Measurements from ENCODE around the gene MRPL48.
A peak's percentile ranks its signal among the peaks of the same experiment; 100 is the strongest.

The MRPL48 gene

GRCh38 chr11:73862986-73863385 lies 75.3 kb downstream of the MRPL48 start:
- Histone ChIP-seq H3K27ac (ENCODE audit: insufficient read depth, low read depth, low read length, poor library complexity, severe bottlenecking) (no peak overlapping the region), H3K9me3 (ENCODE audit: control insufficient read depth, low read length) (no peaks in the 10 kb centered on the region), H3K4me3 (ENCODE audit: insufficient read depth, low read depth, low read length) (no peak overlapping the region), H3K27me3 (ENCODE audit: control insufficient read depth, insufficient read depth, low read length, poor library complexity, severe bottlenecking) (no peaks in the 10 kb centered on the region), H3K36me3 (ENCODE audit: control insufficient read depth, insufficient read depth, low read length) (no peaks in the 10 kb centered on the region), H3K4me1 (ENCODE audit: control insufficient read depth, insufficient read depth, low read length) (no peaks in the 10 kb centered on the region)
- 91 to 93% methylated on average over 4 of the region's 4 CpGs for WGBS, 2 experiments

GRCh38 chr11:73866095-73866579 lies 78.5 kb downstream of the MRPL48 start:
- no peaks in the 10 kb centered on the region for H3K27me3 ChIP-seq (ENCODE audit: control insufficient read depth, insufficient read depth, low read length, poor library complexity, severe bottlenecking)
- WGBS, 2 experiments, result 85 to 95% methylated on average over 5 of the region's 5 CpGs
- no peak overlapping the region for H3K4me3 ChIP-seq (ENCODE audit: insufficient read depth, low read depth, low read length)
- H3K9me3 ChIP-seq (ENCODE audit: control insufficient read depth, low read length), result no peaks in the 10 kb centered on the region
- H3K36me3 ChIP-seq (ENCODE audit: control insufficient read depth, insufficient read depth, low read length), result peaks cover under 1% of the 10 kb centered on the region
- peaks cover 4% of the 10 kb centered on the region for H3K4me1 ChIP-seq (ENCODE audit: control insufficient read depth, insufficient read depth, low read length)
- H3K27ac ChIP-seq (ENCODE audit: insufficient read depth, low read depth, low read length, poor library complexity, severe bottlenecking), result no peak overlapping the region

GRCh38 chr11:73866586-73866996 lies 78.9 kb downstream of the MRPL48 start:
- 84 to 88% methylated on average over 2 of the region's 2 CpGs for WGBS, 2 experiments
- H3K4me3 ChIP-seq (ENCODE audit: insufficient read depth, low read depth, low read length), result no peak overlapping the region
- no peaks in the 10 kb centered on the region for H3K27me3 ChIP-seq (ENCODE audit: control insufficient read depth, insufficient read depth, low read length, poor library complexity, severe bottlenecking)
- H3K4me1 ChIP-seq (ENCODE audit: control insufficient read depth, insufficient read depth, low read length), result peaks cover 4% of the 10 kb centered on the region
- H3K36me3 ChIP-seq (ENCODE audit: control insufficient read depth, insufficient read depth, low read length), result peaks cover 5% of the 10 kb centered on the region
- no peaks in the 10 kb centered on the region for H3K9me3 ChIP-seq (ENCODE audit: control insufficient read depth, low read length)
- no peak overlapping the region for H3K27ac ChIP-seq (ENCODE audit: insufficient read depth, low read depth, low read length, poor library complexity, severe bottlenecking)

- peaks cover 29% of the 10 kb centered on the region for H3K36me3 ChIP-seq (ENCODE audit: control insufficient read depth, insufficient read depth, low read length)
- WGBS, 2 experiments, result 89 to 100% methylated on average over 1 of the region's 1 CpG
- no peak overlapping the region for H3K27ac ChIP-seq (ENCODE audit: insufficient read depth, low read depth, low read length, poor library complexity, severe bottlenecking)
- no peak overlapping the region for H3K4me3 ChIP-seq (ENCODE audit: insufficient read depth, low read depth, low read length)
- H3K4me1 ChIP-seq (ENCODE audit: control insufficient read depth, insufficient read depth, low read length), result peaks cover 4% of the 10 kb centered on the region
- H3K9me3 ChIP-seq (ENCODE audit: control insufficient read depth, low read length), result no peaks in the 10 kb centered on the region
- no peaks in the 10 kb centered on the region for H3K27me3 ChIP-seq (ENCODE audit: control insufficient read depth, insufficient read depth, low read length, poor library complexity, severe bottlenecking)
Measured at GRCh38 chr11:73869332-73869949, 81.8 kb downstream of the MRPL48 start.

GRCh38 chr11:73870261-73870660 lies 82.6 kb downstream of the MRPL48 start:
- 89 to 93% methylated on average over 3 of the region's 3 CpGs for WGBS, 2 experiments
- H3K4me1 ChIP-seq (ENCODE audit: control insufficient read depth, insufficient read depth, low read length), result peaks cover 9% of the 10 kb centered on the region
- H3K27ac ChIP-seq (ENCODE audit: insufficient read depth, low read depth, low read length, poor library complexity, severe bottlenecking), result no peak overlapping the region
- peaks cover 29% of the 10 kb centered on the region for H3K36me3 ChIP-seq (ENCODE audit: control insufficient read depth, insufficient read depth, low read length)
- no peaks in the 10 kb centered on the region for H3K27me3 ChIP-seq (ENCODE audit: control insufficient read depth, insufficient read depth, low read length, poor library complexity, severe bottlenecking)
- H3K9me3 ChIP-seq (ENCODE audit: control insufficient read depth, low read length), result no peaks in the 10 kb centered on the region
- H3K4me3 ChIP-seq (ENCODE audit: insufficient read depth, low read depth, low read length), result no peak overlapping the region

- no peaks in the 10 kb centered on the region for H3K9me3 ChIP-seq (ENCODE audit: control insufficient read depth, low read length)
- H3K36me3 ChIP-seq (ENCODE audit: control insufficient read depth, insufficient read depth, low read length), result peaks cover 29% of the 10 kb centered on the region
- no peak overlapping the region for H3K27ac ChIP-seq (ENCODE audit: insufficient read depth, low read depth, low read length, poor library complexity, severe bottlenecking)
- H3K4me1 ChIP-seq (ENCODE audit: control insufficient read depth, insufficient read depth, low read length), result peaks cover 14% of the 10 kb centered on the region
- H3K27me3 ChIP-seq (ENCODE audit: control insufficient read depth, insufficient read depth, low read length, poor library complexity, severe bottlenecking), result no peaks in the 10 kb centered on the region
- no peak overlapping the region for H3K4me3 ChIP-seq (ENCODE audit: insufficient read depth, low read depth, low read length)
- 95 to 97% methylated on average over 9 of the region's 9 CpGs for WGBS, 2 experiments
Measured at GRCh38 chr11:73872749-73873357, 85.2 kb downstream of the MRPL48 start.

GRCh38 chr11:73875380-73875779 lies 87.7 kb downstream of the MRPL48 start:
- no peaks in the 10 kb centered on the region for H3K9me3 ChIP-seq (ENCODE audit: control insufficient read depth, low read length)
- H3K36me3 ChIP-seq (ENCODE audit: control insufficient read depth, insufficient read depth, low read length), result peaks cover 34% of the 10 kb centered on the region
- 86 to 97% methylated on average over 1 of the region's 1 CpG for WGBS, 2 experiments
- no peak overlapping the region for H3K27ac ChIP-seq (ENCODE audit: insufficient read depth, low read depth, low read length, poor library complexity, severe bottlenecking)
- H3K27me3 ChIP-seq (ENCODE audit: control insufficient read depth, insufficient read depth, low read length, poor library complexity, severe bottlenecking), result no peaks in the 10 kb centered on the region
- H3K4me1 ChIP-seq (ENCODE audit: control insufficient read depth, insufficient read depth, low read length), result peaks cover 10% of the 10 kb centered on the region
- H3K4me3 ChIP-seq (ENCODE audit: insufficient read depth, low read depth, low read length), result peak overlapping the region; percentile 61

- Histone ChIP-seq H3K27me3 (ENCODE audit: control insufficient read depth, insufficient read depth, low read length, poor library complexity, severe bottlenecking) (no peaks in the 10 kb centered on the region), H3K9me3 (ENCODE audit: control insufficient read depth, low read length) (no peaks in the 10 kb centered on the region), H3K36me3 (ENCODE audit: control insufficient read depth, insufficient read depth, low read length) (peaks cover 34% of the 10 kb centered on the region), H3K4me1 (ENCODE audit: control insufficient read depth, insufficient read depth, low read length) (peaks cover 10% of the 10 kb centered on the region), H3K4me3 (ENCODE audit: insufficient read depth, low read depth, low read length) (peak overlapping the region; percentile 61), H3K27ac (ENCODE audit: insufficient read depth, low read depth, low read length, poor library complexity, severe bottlenecking) (peak overlapping the region; percentile 85)
- WGBS, 2 experiments, result 25 to 29% methylated on average over 8 of the region's 8 CpGs
Measured at GRCh38 chr11:73875840-73876239, 88.2 kb downstream of the MRPL48 start.

- H3K36me3 ChIP-seq (ENCODE audit: control insufficient read depth, insufficient read depth, low read length), result peaks cover 28% of the 10 kb centered on the region
- peak within 1 kb of the TSS; percentile 85 for H3K27ac ChIP-seq (ENCODE audit: insufficient read depth, low read depth, low read length, poor library complexity, severe bottlenecking)
- no peaks in the 10 kb centered on the region for H3K9me3 ChIP-seq (ENCODE audit: control insufficient read depth, low read length)
- 1% methylated on average over 57 of the region's 57 CpGs for WGBS, 2 experiments
- H3K27me3 ChIP-seq (ENCODE audit: control insufficient read depth, insufficient read depth, low read length, poor library complexity, severe bottlenecking), result no peaks in the 10 kb centered on the region
- H3K4me1 ChIP-seq (ENCODE audit: control insufficient read depth, insufficient read depth, low read length), result peaks cover 10% of the 10 kb centered on the region
- H3K4me3 ChIP-seq (ENCODE audit: insufficient read depth, low read depth, low read length), result peak within 1 kb of the TSS; percentile 61
Measured at GRCh38 chr11:73876424-73877310, 89.0 kb downstream of the MRPL48 start, which contains the start of the genes COA4 and PAAF1. Gene COA4, minus strand, starts transcription at chr11:73876846. Its CDS starts 3,468 bp downstream, at chr11:73873378. Gene PAAF1, plus strand, starts transcription at chr11:73876999. Its CDS starts 23 bp downstream, at chr11:73877022.

- H3K36me3 ChIP-seq (ENCODE audit: control insufficient read depth, insufficient read depth, low read length), result peaks cover 9% of the 10 kb centered on the region
- no peaks in the 10 kb centered on the region for H3K9me3 ChIP-seq (ENCODE audit: control insufficient read depth, low read length)
- H3K27me3 ChIP-seq (ENCODE audit: control insufficient read depth, insufficient read depth, low read length, poor library complexity, severe bottlenecking), result no peaks in the 10 kb centered on the region
- peaks cover 10% of the 10 kb centered on the region for H3K4me1 ChIP-seq (ENCODE audit: control insufficient read depth, insufficient read depth, low read length)
- WGBS, 2 experiments, result 43% methylated on average over 1 of the region's 1 CpG; no CpG with 5 or more reads in 1 of the 2 experiments
- no peak overlapping the region for H3K4me3 ChIP-seq (ENCODE audit: insufficient read depth, low read depth, low read length)
- H3K27ac ChIP-seq (ENCODE audit: insufficient read depth, low read depth, low read length, poor library complexity, severe bottlenecking), result no peak overlapping the region
Measured at GRCh38 chr11:73878771-73879170, 91.1 kb downstream of the MRPL48 start.

All from ectodermal cell (in vitro differentiated cells).